GM20431 (cell line): ENCODE results near the gene ZNF496.
"Not testable (repeated sequence)": the region's sequence is repeated elsewhere in the genome, so short reads cannot be mapped to it uniquely, and the experiment has no call there.

Experiments
- in situ Hi-C: fragments of 300-500 bp; cut with MseI, MboI; formaldehyde crosslinking; loops from one replicate; pipeline ENCODE4 v1.15.0; 2020; ENCODE audit warnings: low sequenced_read_pairs; ENCODE audit not compliant: unreplicated experiment

Gene ZNF496

DNA sequence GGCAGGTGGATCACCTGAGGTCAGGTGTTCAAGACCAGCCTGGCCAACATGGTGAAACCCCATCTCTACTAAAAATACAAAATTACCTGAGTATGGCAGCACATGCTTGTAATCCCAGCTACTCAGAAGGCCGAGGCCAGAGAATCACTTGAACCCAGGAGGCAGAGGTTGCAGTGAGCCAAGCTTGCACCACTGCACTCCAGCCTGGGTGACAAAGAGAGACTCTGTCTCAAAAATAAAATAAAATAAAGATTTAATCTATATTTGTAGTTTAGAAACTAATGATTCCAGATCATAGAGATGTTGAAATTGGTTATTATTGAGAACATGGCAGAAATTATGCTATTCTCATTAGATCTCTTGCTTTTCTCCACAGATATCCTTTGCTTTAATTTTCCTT, 75.9 kb downstream of the ZNF496 start, which contains the start of gene VN1R5:
VN1R5 (plus strand) TSS at position 301 of the 400 bp plus-strand sequence.
- in situ Hi-C loops, result not testable (repeated sequence)

DNA sequence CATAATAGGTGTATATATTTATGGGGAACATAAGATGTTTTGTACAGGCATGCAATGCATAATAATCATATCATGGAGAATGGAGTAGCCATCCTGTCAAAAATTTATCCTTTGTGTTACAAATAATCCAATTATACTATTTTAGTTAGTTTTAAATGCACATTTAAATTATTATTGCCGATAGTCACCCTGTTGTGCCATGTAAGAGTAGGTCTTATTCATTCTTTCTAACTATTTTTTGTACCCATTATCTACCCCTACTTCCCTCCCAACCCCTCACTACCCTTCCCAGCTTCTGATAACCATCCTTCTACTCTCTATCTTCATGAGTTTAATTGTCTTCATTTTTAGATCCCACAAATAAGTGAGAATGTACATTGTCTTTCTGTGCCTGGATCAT, 84.1 kb downstream of the ZNF496 start:
- in situ Hi-C loops, result no loop called here
